ENCODE measurements around the gene TLL2. TPM values are rescaled to one million over a fixed set of nuclear protein-coding genes. Genes with fewer than 3 reads are reported as not detected.

The TLL2 gene
- total RNA-seq, 1 donor from 2014 or later, result 2.1 TPM

GRCh38 chr10:96358851-96359540 lies 154.7 kb downstream of the TLL2 start, which contains the start of gene OPALIN:
Gene OPALIN (minus strand): TSS chr10:96359002. CDS start chr10:96358896, 106 bp downstream.
- H3K36me3 Mint-ChIP-seq (ENCODE audit: low read depth), result no peaks in the 10 kb centered on the region
- DNase-seq (ENCODE audit: low read depth, low spot score), result no peak
- no peak for TF ChIP-seq CTCF (conservative IDR thresholded peaks at IDR 0.05)
- no peak within 1 kb of the TSS for H3K27ac Mint-ChIP-seq (ENCODE audit: unreplicated experiment)
- no peak within 1 kb of the TSS for H3K4me3 Mint-ChIP-seq
- no peaks in the 10 kb centered on the region for H3K9me3 Mint-ChIP-seq
- peaks cover 8% of the 10 kb centered on the region for H3K27me3 Mint-ChIP-seq (ENCODE audit: low read depth)
- no peaks in the 10 kb centered on the region for H3K4me1 Mint-ChIP-seq

- H3K27me3 Mint-ChIP-seq (ENCODE audit: low read depth), result peaks cover 8% of the 10 kb centered on the region
- no peak overlapping the region for H3K4me3 Mint-ChIP-seq
- H3K4me1 Mint-ChIP-seq, result no peaks in the 10 kb centered on the region
- DNase-seq (ENCODE audit: low read depth, low spot score), result no peak
- H3K9me3 Mint-ChIP-seq, result no peaks in the 10 kb centered on the region
- H3K36me3 Mint-ChIP-seq (ENCODE audit: low read depth), result no peaks in the 10 kb centered on the region
- H3K27ac Mint-ChIP-seq (ENCODE audit: unreplicated experiment), result no peak overlapping the region
- no peak for TF ChIP-seq CTCF (conservative IDR thresholded peaks at IDR 0.05)
Observed at GRCh38 chr10:96357038-96357620, 156.6 kb downstream of the TLL2 start.

GRCh38 chr10:96352582-96352981 lies 161.1 kb downstream of the TLL2 start:
- no peak overlapping the region for H3K27ac Mint-ChIP-seq (ENCODE audit: unreplicated experiment)
- TF ChIP-seq CTCF (conservative IDR thresholded peaks at IDR 0.05), result no peak
- H3K27me3 Mint-ChIP-seq (ENCODE audit: low read depth), result peaks cover 10% of the 10 kb centered on the region
- H3K4me3 Mint-ChIP-seq, result no peak overlapping the region
- H3K4me1 Mint-ChIP-seq, result no peaks in the 10 kb centered on the region
- H3K36me3 Mint-ChIP-seq (ENCODE audit: low read depth), result no peaks in the 10 kb centered on the region
- H3K9me3 Mint-ChIP-seq, result peaks cover 2% of the 10 kb centered on the region
- no peak for DNase-seq (ENCODE audit: low read depth, low spot score)

GRCh38 chr10:96352027-96352426 lies 161.7 kb downstream of the TLL2 start:
- no peak for DNase-seq (ENCODE audit: low read depth, low spot score)
- peaks cover 10% of the 10 kb centered on the region for H3K27me3 Mint-ChIP-seq (ENCODE audit: low read depth)
- peaks cover 2% of the 10 kb centered on the region for H3K9me3 Mint-ChIP-seq
- H3K4me3 Mint-ChIP-seq, result no peak overlapping the region
- H3K36me3 Mint-ChIP-seq (ENCODE audit: low read depth), result no peaks in the 10 kb centered on the region
- H3K27ac Mint-ChIP-seq (ENCODE audit: unreplicated experiment), result no peak overlapping the region
- H3K4me1 Mint-ChIP-seq, result no peaks in the 10 kb centered on the region
- no peak for TF ChIP-seq CTCF (conservative IDR thresholded peaks at IDR 0.05)

GRCh38 chr10:96346295-96346694 lies 167.4 kb downstream of the TLL2 start:
- Mint-ChIP-seq H3K27me3 (ENCODE audit: low read depth) (peaks cover 7% of the 10 kb centered on the region), H3K36me3 (ENCODE audit: low read depth) (peaks cover 6% of the 10 kb centered on the region), H3K4me1 (peaks cover 2% of the 10 kb centered on the region), H3K9me3 (peaks cover 13% of the 10 kb centered on the region), H3K4me3 (no peak overlapping the region), H3K27ac (ENCODE audit: unreplicated experiment) (no peak overlapping the region)
- TF ChIP-seq CTCF (conservative IDR thresholded peaks at IDR 0.05), result no peak
- DNase-seq (ENCODE audit: low read depth, low spot score), result no peak
